Measurements from ENCODE around the gene HOTAIR.

HOTAIR gene

GRCh38 chr12:54019924-54020590 lies 45.3 kb upstream of the HOTAIR start:
- peaks cover 11% of the 10 kb centered on the region for H3K27me3 Mint-ChIP-seq (ENCODE audit: low read depth)
- H3K4me1 Mint-ChIP-seq: peaks cover 63% of the 10 kb centered on the region
- peak overlapping the region; percentile 95 to 98 (median 97) for H3K27ac Mint-ChIP-seq
- H3K9me3 Mint-ChIP-seq: no peaks in the 10 kb centered on the region
- H3K36me3 Mint-ChIP-seq (ENCODE audit: low read depth): peaks cover 3% of the 10 kb centered on the region
- TF ChIP-seq CTCF (IDR thresholded peaks at IDR 0.05; ENCODE audit: unreplicated experiment in 3 of 3): no peak
- peak overlapping the region; percentile 85 to 90 (median 89) for H3K4me3 Mint-ChIP-seq

- Mint-ChIP-seq H3K27ac (peak overlapping the region; percentile 95 to 98 (median 97)), H3K4me3 (peak overlapping the region; percentile 85 to 90 (median 89)), H3K36me3 (ENCODE audit: low read depth) (peaks cover 3% of the 10 kb centered on the region)
Measured at GRCh38 chr12:54019091-54019811, 44.5 kb upstream of the HOTAIR start.

GRCh38 chr12:54018468-54018984 lies 43.8 kb upstream of the HOTAIR start:
- Mint-ChIP-seq H3K9me3 (no peaks in the 10 kb centered on the region), H3K27me3 (ENCODE audit: low read depth) (peaks cover 18% of the 10 kb centered on the region), H3K36me3 (ENCODE audit: low read depth) (peaks cover 3% of the 10 kb centered on the region), H3K4me1 (peaks cover 62% of the 10 kb centered on the region), H3K27ac (peak overlapping the region; percentile 93 to 97 (median 95)), H3K4me3 (peak overlapping the region; percentile 85 to 90 (median 89))
- TF ChIP-seq CTCF (IDR thresholded peaks at IDR 0.05; ENCODE audit: unreplicated experiment in 3 of 3): no peak

More at GRCh38 chr12:54019091-54019811, 44.5 kb upstream of the HOTAIR start:
- peaks cover 19% of the 10 kb centered on the region for H3K27me3 Mint-ChIP-seq (ENCODE audit: low read depth)
- H3K9me3 Mint-ChIP-seq: no peaks in the 10 kb centered on the region
- peaks cover 63% of the 10 kb centered on the region for H3K4me1 Mint-ChIP-seq
- TF ChIP-seq CTCF (IDR thresholded peaks at IDR 0.05; ENCODE audit: unreplicated experiment in 3 of 3): no peak

- peaks cover 62% of the 10 kb centered on the region for H3K4me1 Mint-ChIP-seq
- TF ChIP-seq CTCF (IDR thresholded peaks at IDR 0.05; ENCODE audit: unreplicated experiment in 3 of 3): no peak
- peak overlapping the region; percentile 85 to 90 (median 89) for H3K4me3 Mint-ChIP-seq
- no peaks in the 10 kb centered on the region for H3K9me3 Mint-ChIP-seq
- H3K27me3 Mint-ChIP-seq (ENCODE audit: low read depth): peaks cover 23% of the 10 kb centered on the region
- peak overlapping the region; percentile 93 to 97 (median 95) for H3K27ac Mint-ChIP-seq
- peaks cover 3% of the 10 kb centered on the region for H3K36me3 Mint-ChIP-seq (ENCODE audit: low read depth)
Measured at GRCh38 chr12:54017878-54018467, 43.2 kb upstream of the HOTAIR start.

GRCh38 chr12:54017027-54017788 lies 42.5 kb upstream of the HOTAIR start:
- TF ChIP-seq CTCF (IDR thresholded peaks at IDR 0.05; ENCODE audit: unreplicated experiment in 3 of 3): no peak
- H3K36me3 Mint-ChIP-seq (ENCODE audit: low read depth): peaks cover 3% of the 10 kb centered on the region
- H3K4me1 Mint-ChIP-seq: peaks cover 62% of the 10 kb centered on the region
- no peaks in the 10 kb centered on the region for H3K9me3 Mint-ChIP-seq
- H3K27ac Mint-ChIP-seq: peak overlapping the region; percentile 93 to 97 (median 95)
- peak overlapping the region; percentile 85 to 90 (median 89) for H3K4me3 Mint-ChIP-seq
- peaks cover 23% of the 10 kb centered on the region for H3K27me3 Mint-ChIP-seq (ENCODE audit: low read depth)
